HCT116 (cell line): Measurements from ENCODE around the gene GALNT18. TPM values are rescaled to one million over a fixed set of nuclear protein-coding genes. Genes with fewer than 3 reads are reported as not detected.

Source experiments
- ATAC-seq: fragments of 200-7000 bp; cut with Tn5 transposase; 2 replicates; pipeline ENCODE4 v1.9.1; 2020; ENCODE audit warnings: mild to moderate bottlenecking, moderate library complexity
- BruUV-seq: library from RNA; stranded (reverse); fragments of 400-500 nt; replicated peaks from 2 replicates; lab custom pipeline; 2021; lab: Mats Ljungman, UMichigan
- CTCF ChIA-PET: fragments of 300-600 bp; sonication (Branson Sonifier 250); formaldehyde crosslinking; loops from one replicate; lab custom pipeline; 2021; ENCODE audit warnings: antibody characterized with exemption; lab: Charles Lee
- POLR2A ChIA-PET: fragments of 300-600, 350-600 bp; sonication (Branson Sonifier 250); formaldehyde crosslinking; loops from one replicate; lab custom pipeline; 2021; ENCODE audit warnings: antibody characterized with exemption; lab: Charles Lee
- RAD21 ChIA-PET, 2 experiments: fragments of 300-600 bp; sonication (Branson Sonifier 250); formaldehyde crosslinking; loops; one replicate each; lab custom pipeline; 2023; ENCODE audit warnings: low total read pairs in 2 of 2; ENCODE audit not compliant: uncharacterized antibody in 2 of 2, unreplicated experiment in 2 of 2, low non-redundant PET in 1 of 2; lab: Charles Lee
- DNase-seq: peaks from one replicate; pipeline ENCODE4 v3.0.0-alpha.2; 2010; ENCODE audit warnings: low read depth, low spot score
- H2AFZ ChIP-seq: fragments of 200-600 bp; shearing (Covaris generic), sonication (generic); 2 replicates; pipeline ENCODE4 v1.6.1; 2017; ENCODE audit warnings: low read depth, mixed run types, mixed read lengths, antibody characterized with exemption, low read length; ENCODE audit not compliant: poor library complexity, severe bottlenecking
- H3K27ac ChIP-seq: 2 replicates; pipeline ENCODE4 v1.5.1; 2012; ENCODE audit warnings: low read depth, low read length
- H3K27me3 ChIP-seq: fragments of 200-600 bp; sonication (generic); 2 replicates; pipeline ENCODE4 v1.6.1; 2016; ENCODE audit warnings: mixed run types, low read length, mixed read lengths; ENCODE audit not compliant: insufficient read depth
- H3K36me3 ChIP-seq, 2 experiments: fragments of 200-500 bp in 1 of 2; fragments of 200-600 bp in 1 of 2; sonication (Bioruptor generic) in 1 of 2; sonication (generic) in 1 of 2; 2 replicates each; pipeline versions ENCODE4 v1.5.1 to v1.6.1; 2014 to 2016; ENCODE audit warnings: low read length in 2 of 2, inconsistent platforms in 1 of 2, mixed read lengths in 1 of 2, mixed run types in 1 of 2; ENCODE audit not compliant: insufficient read depth in 2 of 2, control insufficient read depth in 1 of 2
- H3K4me1 ChIP-seq, 2 experiments: fragments of 200-600 bp in 1 of 2; sonication (generic) in 1 of 2; 2 replicates each; pipeline versions ENCODE4 v1.5.1 to v1.6.1; 2012 to 2017; ENCODE audit warnings: low read length in 2 of 2, inconsistent platforms in 1 of 2, mild to moderate bottlenecking in 1 of 2, mixed read lengths in 1 of 2, mixed run types in 1 of 2, moderate library complexity in 1 of 2; ENCODE audit not compliant: insufficient read depth in 2 of 2, control insufficient read depth in 1 of 2
- H3K4me2 ChIP-seq: fragments of 200-600 bp; sonication (generic); 2 replicates; pipeline ENCODE4 v1.6.1; 2017; ENCODE audit warnings: mixed run types, low read length, mixed read lengths
- H3K4me3 ChIP-seq, 2 experiments: fragments of 200-600 bp in 1 of 2; sonication (generic) in 1 of 2; replicated peaks in 1 of 2; 2 replicates each; pipeline ENCODE4 v1.5.1; 2011 to 2016; ENCODE audit warnings: low read length in 2 of 2, control low read depth in 1 of 2, low read depth in 1 of 2, mild to moderate bottlenecking in 1 of 2, mixed read lengths in 1 of 2, mixed run types in 1 of 2
- H3K79me2 ChIP-seq: fragments of 200-600 bp; sonication (generic); 2 replicates; pipeline ENCODE4 v1.6.1; 2017; ENCODE audit warnings: mild to moderate bottlenecking, mixed run types, low read length, moderate library complexity, mixed read lengths; ENCODE audit not compliant: insufficient read depth
- H3K9ac ChIP-seq: fragments of 200-600 bp; sonication (generic); 2 replicates; pipeline ENCODE4 v1.6.1; 2016; ENCODE audit warnings: low read length, mixed read lengths
- H3K9me2 ChIP-seq: fragments of 200-600 bp; sonication (generic), shearing (Covaris generic); 2 replicates; pipeline ENCODE4 v1.6.1; 2017; ENCODE audit warnings: mixed run types, mild to moderate bottlenecking, moderate library complexity; ENCODE audit not compliant: insufficient read depth
- H3K9me3 ChIP-seq, 2 experiments: fragments of 200-500 bp in 1 of 2; fragments of 200-600 bp in 1 of 2; sonication (Bioruptor generic) in 1 of 2; sonication (generic) in 1 of 2; 2 replicates each; pipeline ENCODE4 v1.6.1; 2014 to 2017; ENCODE audit warnings: low read length in 2 of 2, mixed read lengths in 2 of 2, inconsistent platforms in 1 of 2, low read depth in 1 of 2, mild to moderate bottlenecking in 1 of 2, mixed run types in 1 of 2, moderate library complexity in 1 of 2; ENCODE audit not compliant: control insufficient read depth in 1 of 2, insufficient read depth in 1 of 2
- H4K20me1 ChIP-seq: fragments of 200-600 bp; sonication (generic), shearing (Covaris generic); 2 replicates; pipeline ENCODE4 v1.6.1; 2017; ENCODE audit warnings: mixed run types, mild to moderate bottlenecking, moderate library complexity; ENCODE audit not compliant: insufficient read depth
- EGR1 ChIP-seq: IDR thresholded peaks from 2 replicates; pipeline ENCODE4 v1.6.1; 2012; ENCODE audit warnings: low read depth
- EZH2 ChIP-seq: fragments of 200-600 bp; sonication (generic); IDR thresholded peaks from 2 replicates; pipeline ENCODE4 v1.6.1; 2017; ENCODE audit warnings: antibody characterized with exemption, mixed run types
- FOSL1 ChIP-seq: IDR thresholded peaks from 2 replicates; pipeline ENCODE4 v1.6.1; 2012; ENCODE audit warnings: low read depth
- JUND ChIP-seq: IDR thresholded peaks from 2 replicates; pipeline ENCODE4 v1.6.1; 2012
- MAX ChIP-seq: IDR thresholded peaks from 2 replicates; pipeline ENCODE4 v1.6.1; 2012
- POLR2A ChIP-seq: IDR thresholded peaks from 2 replicates; pipeline ENCODE4 v1.7.0; 2011; ENCODE audit warnings: borderline replicate concordance; ENCODE audit not compliant: insufficient read depth, insufficient read length; ENCODE audit errors: extremely low read depth
- POLR2AphosphoS5 ChIP-seq: IDR thresholded peaks from 2 replicates; pipeline ENCODE4 v1.6.1; 2011; ENCODE audit warnings: mild to moderate bottlenecking, low read depth, low read length, moderate library complexity
- RAD21 ChIP-seq: IDR thresholded peaks from 2 replicates; pipeline ENCODE4 v1.6.1; 2012; ENCODE audit warnings: low read depth, mild to moderate bottlenecking
- REST ChIP-seq: IDR thresholded peaks from 2 replicates; pipeline ENCODE4 v1.6.1; 2012; ENCODE audit warnings: low read depth
- SIN3A ChIP-seq: IDR thresholded peaks from 2 replicates; pipeline ENCODE4 v1.6.1; 2012; ENCODE audit warnings: low read depth
- SRF ChIP-seq: IDR thresholded peaks from 2 replicates; pipeline ENCODE4 v1.6.1; 2012; ENCODE audit warnings: low read depth
- TCF7L2 ChIP-seq: IDR thresholded peaks from 2 replicates; pipeline ENCODE4 v1.7.0; 2011; ENCODE audit warnings: borderline replicate concordance, inconsistent platforms; ENCODE audit not compliant: insufficient read depth, insufficient read length; ENCODE audit errors: extremely low read depth
- YY1 ChIP-seq: IDR thresholded peaks from 2 replicates; pipeline ENCODE4 v1.6.1; 2011; ENCODE audit warnings: low read length, low read depth, moderate library complexity, mild to moderate bottlenecking; ENCODE audit not compliant: insufficient replicate concordance; ENCODE audit errors: extremely low read depth
- ZFX ChIP-seq: fragments of 450-650 bp; IDR thresholded peaks from 2 replicates; pipeline ENCODE4 v1.6.1; 2017
- intact Hi-C: fragments of 100-400 bp; cut with micrococcal nuclease; formaldehyde crosslinking; loops from 2 replicates; pipeline ENCODE4 v1.10.0; 2022
- total RNA-seq: library from RNA; stranded (reverse); gene quantifications from one replicate; pipeline ENCODE4 v1.2.1, GENCODE V29; 2021; ENCODE audit not compliant: unreplicated experiment

GALNT18 gene
- total RNA-seq, 1 experiment from 2014 or later, result 19.9 TPM

GRCh38 chr11:11408436-11409221 is 213.2 kb downstream of the GALNT18 start:
- H3K9ac ChIP-seq, result no peak overlapping the region
- H3K27me3 ChIP-seq, result no peaks in the 10 kb centered on the region
- H4K20me1 ChIP-seq, result no peaks in the 10 kb centered on the region
- no peak overlapping the region for H3K4me3 ChIP-seq
- ChIA-PET RAD21 (no interaction called here), POLR2A (no interaction called here), CTCF (no interaction called here)
- ATAC-seq (no peak), DNase-seq (no peak)
- peaks cover 7 to 15% of the 10 kb centered on the region in 2 experiments; a peak in 2 of 4 replicates for H3K4me1 ChIP-seq
- no peaks in the 10 kb centered on the region for H3K79me2 ChIP-seq
- no peaks in the 10 kb centered on the region for H3K9me3 ChIP-seq
- TF ChIP-seq POLR2AphosphoS5, result no peak
- no peak for TF ChIP-seq SIN3A
- TF ChIP-seq TCF7L2, result no peak
- TF ChIP-seq EZH2, result no peak
- no peak for TF ChIP-seq JUND
- TF ChIP-seq REST, result no peak
- no peak for TF ChIP-seq POLR2A
- TF ChIP-seq RAD21, result no peak
- TF ChIP-seq SRF, result no peak
- no peak for TF ChIP-seq EGR1
- no peak for TF ChIP-seq MAX
- no peak for TF ChIP-seq YY1
- no peak for TF ChIP-seq ZFX
- TF ChIP-seq FOSL1, result no peak
- no peaks in the 10 kb centered on the region for H3K36me3 ChIP-seq
- intact Hi-C loops, result no loop called here
- H3K9me2 ChIP-seq, result no peaks in the 10 kb centered on the region
- H2AFZ ChIP-seq, result no peak overlapping the region
- H3K27ac ChIP-seq, result no peak overlapping the region
- H3K4me2 ChIP-seq, result no peak overlapping the region
- no TSS peak for BruUV-seq
